GM23338 (cell line): ENCODE measurements around the gene WFDC9. TPM values are rescaled to one million over a fixed set of nuclear protein-coding genes. Genes with fewer than 3 reads are reported as not detected.

Experiments used
- ATAC-seq: fragments of 200-7000 bp; cut with Tn5 transposase; 3 replicates; pipeline ENCODE4 v1.9.1; 2020
- DNase-seq: peaks from one replicate; pipeline ENCODE4 v3.0.0-alpha.2; 2015; ENCODE audit warnings: low spot score
- H2AFZ ChIP-seq: fragments of 200-600 bp; sonication (generic); 2 replicates; pipeline ENCODE4 v1.8.0; 2016; ENCODE audit warnings: antibody characterized with exemption, mild to moderate bottlenecking, moderate library complexity
- H3F3A ChIP-seq: fragments of 200-600 bp; sonication (generic); replicated peaks from 2 replicates; pipeline ENCODE4 v1.8.0; 2017; ENCODE audit warnings: antibody characterized with exemption, mixed run types, low read depth
- H3K27ac ChIP-seq: fragments of 200-600 bp; sonication (generic); 2 replicates; pipeline ENCODE4 v1.6.1; 2016; ENCODE audit warnings: low read depth
- H3K27me3 ChIP-seq: fragments of 200-600 bp; sonication (generic); 2 replicates; pipeline ENCODE4 v1.8.0; 2016; ENCODE audit warnings: mild to moderate bottlenecking, mixed run types, moderate library complexity; ENCODE audit not compliant: insufficient read depth
- H3K36me3 ChIP-seq: fragments of 200-600 bp; sonication (generic); 2 replicates; pipeline ENCODE4 v1.8.0; 2016; ENCODE audit warnings: mild to moderate bottlenecking; ENCODE audit not compliant: insufficient read depth
- H3K4me1 ChIP-seq: fragments of 200-600 bp; sonication (generic); 2 replicates; pipeline ENCODE4 v1.8.0; 2016; ENCODE audit warnings: mild to moderate bottlenecking, moderate library complexity; ENCODE audit not compliant: insufficient read depth
- H3K4me2 ChIP-seq: fragments of 200-600 bp; sonication (generic); 2 replicates; pipeline ENCODE4 v1.7.1; 2017; ENCODE audit warnings: mixed run types
- H3K4me3 ChIP-seq: fragments of 200-600 bp; sonication (generic); 2 replicates; pipeline ENCODE4 v1.6.1; 2016; ENCODE audit warnings: mixed run types
- H3K79me2 ChIP-seq: fragments of 200-600 bp; sonication (generic); replicated peaks from 2 replicates; pipeline ENCODE4 v1.8.0; 2017; ENCODE audit warnings: mild to moderate bottlenecking; ENCODE audit not compliant: insufficient read depth
- H3K9me2 ChIP-seq: fragments of 200-600 bp; sonication (generic); 2 replicates; pipeline ENCODE4 v1.8.0; 2017; ENCODE audit not compliant: insufficient read depth
- H4K20me1 ChIP-seq: fragments of 200-600 bp; sonication (generic); replicated peaks from 2 replicates; pipeline ENCODE4 v1.8.0; 2017; ENCODE audit warnings: mild to moderate bottlenecking; ENCODE audit not compliant: insufficient read depth
- H3K27ac Mint-ChIP-seq: 2 replicates; pipeline ENCODE4 v1.8.0; 2020; ENCODE audit warnings: inconsistent platforms, mild to moderate bottlenecking, moderate library complexity, mixed read lengths
- H3K27me3 Mint-ChIP-seq: 3 replicates; pipeline ENCODE4 v1.8.0; 2022; ENCODE audit warnings: low read depth, mild to moderate bottlenecking, moderate library complexity, mixed read lengths, inconsistent platforms; ENCODE audit not compliant: insufficient read depth, poor library complexity
- H3K36me3 Mint-ChIP-seq: 3 replicates; pipeline ENCODE4 v1.8.0; 2021; ENCODE audit warnings: low read depth, mild to moderate bottlenecking, inconsistent platforms, moderate library complexity, mixed read lengths
- H3K4me1 Mint-ChIP-seq: 3 replicates; pipeline ENCODE4 v1.8.0; 2020; ENCODE audit warnings: mild to moderate bottlenecking, inconsistent platforms, mixed read lengths
- H3K4me3 Mint-ChIP-seq: 3 replicates; pipeline ENCODE4 v1.8.0; 2021; ENCODE audit warnings: moderate library complexity, mild to moderate bottlenecking, inconsistent platforms, mixed read lengths
- H3K9me3 Mint-ChIP-seq: 3 replicates; pipeline ENCODE4 v1.8.0; 2020; ENCODE audit warnings: moderate library complexity, mild to moderate bottlenecking, inconsistent platforms, mixed read lengths
- CREB1 ChIP-seq: fragments of 250-450 bp; sonication (Bioruptor Pico); IDR thresholded peaks from 2 replicates; pipeline ENCODE4 v1.5.0; 2020; ENCODE audit warnings: low read depth, mild to moderate bottlenecking, moderate library complexity
- CTCF ChIP-seq, 2 experiments: fragments of 200-600 bp in 1 of 2; sonication (generic) in 1 of 2; conservative IDR thresholded peaks; 2 replicates each; pipeline versions ENCODE4 v1.5.1 to v1.6.1; 2016 to 2017; ENCODE audit warnings: antibody characterized with exemption in 2 of 2, low read depth in 2 of 2, mild to moderate bottlenecking in 2 of 2, moderate library complexity in 1 of 2
- EZH2 ChIP-seq: fragments of 200-600 bp; sonication (generic); IDR thresholded peaks from one replicate; pipeline ENCODE4 v1.8.0; 2017; ENCODE audit warnings: antibody characterized with exemption, mild to moderate bottlenecking, low read depth; ENCODE audit not compliant: unreplicated experiment
- NANOG ChIP-seq: IDR thresholded peaks from 2 replicates; pipeline ENCODE4 v1.6.1; 2016; ENCODE audit warnings: antibody characterized with exemption, borderline replicate concordance
- ZNF114 ChIP-seq: fragments of 250-450 bp; sonication (Bioruptor Pico); IDR thresholded peaks from 2 replicates; pipeline ENCODE4 v1.5.0; 2020; ENCODE audit warnings: mild to moderate bottlenecking, moderate library complexity
- polyA plus RNA-seq: library from polyadenylated mRNA; unstranded; fragments of >200 nt; fragmentation: Nextera tagmentation; extraction: Ambion mirVana; gene quantifications from 2 replicates; pipeline ENCODE4 v1.2.1, GENCODE V29; 2016
- total RNA-seq: library from RNA; depleted of rRNA; stranded (reverse); fragments of >200 nt; shearing (Covaris generic); gene quantifications from 2 replicates; pipeline ENCODE4 v1.2.3, GENCODE V29; 2014
- TF ChIP-seq, protein P1 (sequence below): IDR thresholded peaks from one replicate; pipeline ENCODE4 v1.6.1; 2018; ENCODE audit warnings: antibody characterized with exemption; ENCODE audit not compliant: unreplicated experiment

The WFDC9 gene
- total and polyA plus RNA-seq, 2 experiments from 2014 or later, result not detected

- TF ChIP-seq CTCF (conservative IDR thresholded peaks at IDR 0.05; ENCODE audit: low read depth in 2 of 2), result peak; percentile 65 to 83
- TF ChIP-seq ZNF114 (CRISPR knock-in tag), result no peak
- peak; percentile 57 for TF ChIP-seq CREB1
- Histone ChIP-seq H3K4me2 (no peak within 1 kb of the TSS), H3K4me1 (no peaks in the 10 kb centered on the region), H3F3A (no peaks in the 10 kb centered on the region), H3K36me3 (no peaks in the 10 kb centered on the region), H3K4me3 (no peak within 1 kb of the TSS), H3K9me2 (peaks cover 15% of the 10 kb centered on the region), H4K20me1 (no peaks in the 10 kb centered on the region), H2AFZ (peak within 1 kb of the TSS; percentile 54), H3K27me3 (no peaks in the 10 kb centered on the region), H3K79me2 (no peaks in the 10 kb centered on the region), H3K27ac (no peak within 1 kb of the TSS)
- H3K4me1 Mint-ChIP-seq, result peaks cover 2% of the 10 kb centered on the region; the same call in 2 of the 3 replicates
- H3K36me3 Mint-ChIP-seq, result no peaks in the 10 kb centered on the region; the same call in 2 of the 3 replicates
- H3K27ac Mint-ChIP-seq, result no peak within 1 kb of the TSS
- H3K9me3 Mint-ChIP-seq, result no peaks in the 10 kb centered on the region
- peak; percentile 90 for DNase-seq
- ATAC-seq, result peak; percentile 100
- H3K4me3 Mint-ChIP-seq, result no peak within 1 kb of the TSS; the same call in 2 of the 3 replicates
- peaks cover 3% of the 10 kb centered on the region for H3K27me3 Mint-ChIP-seq
Observed at GRCh38 chr20:45629496-45630100, 1.5 kb downstream of the WFDC9 start, which contains the start of gene WFDC10A. WFDC10A (plus strand) TSS chr20:45629739; CDS start chr20:45629814, 75 bp downstream.

DNA sequence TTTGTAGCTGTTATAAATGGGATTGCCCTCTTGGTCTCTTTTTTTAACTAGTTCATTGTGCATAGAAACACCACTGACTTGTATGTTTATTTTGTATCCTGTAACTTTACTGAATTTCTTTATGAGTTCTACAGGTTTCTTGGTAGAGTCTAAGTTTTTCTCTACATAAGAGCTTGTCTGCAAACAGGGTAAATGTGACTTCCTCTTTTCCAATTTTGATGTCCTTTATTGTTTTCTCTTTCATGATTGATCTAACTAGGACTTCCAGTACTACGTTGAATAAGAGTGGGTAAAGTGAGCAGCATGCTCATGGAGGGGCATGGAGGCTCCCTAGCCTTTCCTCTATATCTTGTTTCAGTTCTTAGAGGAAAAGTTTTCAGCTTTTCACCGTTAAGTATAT is 4.5 kb downstream of the WFDC9 start:
- no peaks in the 10 kb centered on the region for H3K9me3 Mint-ChIP-seq
- H3K4me3 Mint-ChIP-seq, result no peak overlapping the region
- Histone ChIP-seq H3K4me1 (no peaks in the 10 kb centered on the region), H3K9me2 (peaks cover 6% of the 10 kb centered on the region; the same call in 1 of the 2 replicates), H3K4me3 (no peak overlapping the region), H3K27me3 (no peaks in the 10 kb centered on the region), H2AFZ (no peak overlapping the region), H3K4me2 (no peak overlapping the region), H3K79me2 (no peaks in the 10 kb centered on the region), H3K36me3 (no peaks in the 10 kb centered on the region), H4K20me1 (no peaks in the 10 kb centered on the region), H3K27ac (no peak overlapping the region), H3F3A (no peaks in the 10 kb centered on the region)
- H3K4me1 Mint-ChIP-seq, result peaks cover 2% of the 10 kb centered on the region; the same call in 2 of the 3 replicates
- H3K27me3 Mint-ChIP-seq, result no peaks in the 10 kb centered on the region
- TF ChIP-seq CREB1 (no peak), ZNF114 (CRISPR knock-in tag) (no peak), NANOG (no peak), EZH2 (no peak)
- TF ChIP-seq, protein P1, sequence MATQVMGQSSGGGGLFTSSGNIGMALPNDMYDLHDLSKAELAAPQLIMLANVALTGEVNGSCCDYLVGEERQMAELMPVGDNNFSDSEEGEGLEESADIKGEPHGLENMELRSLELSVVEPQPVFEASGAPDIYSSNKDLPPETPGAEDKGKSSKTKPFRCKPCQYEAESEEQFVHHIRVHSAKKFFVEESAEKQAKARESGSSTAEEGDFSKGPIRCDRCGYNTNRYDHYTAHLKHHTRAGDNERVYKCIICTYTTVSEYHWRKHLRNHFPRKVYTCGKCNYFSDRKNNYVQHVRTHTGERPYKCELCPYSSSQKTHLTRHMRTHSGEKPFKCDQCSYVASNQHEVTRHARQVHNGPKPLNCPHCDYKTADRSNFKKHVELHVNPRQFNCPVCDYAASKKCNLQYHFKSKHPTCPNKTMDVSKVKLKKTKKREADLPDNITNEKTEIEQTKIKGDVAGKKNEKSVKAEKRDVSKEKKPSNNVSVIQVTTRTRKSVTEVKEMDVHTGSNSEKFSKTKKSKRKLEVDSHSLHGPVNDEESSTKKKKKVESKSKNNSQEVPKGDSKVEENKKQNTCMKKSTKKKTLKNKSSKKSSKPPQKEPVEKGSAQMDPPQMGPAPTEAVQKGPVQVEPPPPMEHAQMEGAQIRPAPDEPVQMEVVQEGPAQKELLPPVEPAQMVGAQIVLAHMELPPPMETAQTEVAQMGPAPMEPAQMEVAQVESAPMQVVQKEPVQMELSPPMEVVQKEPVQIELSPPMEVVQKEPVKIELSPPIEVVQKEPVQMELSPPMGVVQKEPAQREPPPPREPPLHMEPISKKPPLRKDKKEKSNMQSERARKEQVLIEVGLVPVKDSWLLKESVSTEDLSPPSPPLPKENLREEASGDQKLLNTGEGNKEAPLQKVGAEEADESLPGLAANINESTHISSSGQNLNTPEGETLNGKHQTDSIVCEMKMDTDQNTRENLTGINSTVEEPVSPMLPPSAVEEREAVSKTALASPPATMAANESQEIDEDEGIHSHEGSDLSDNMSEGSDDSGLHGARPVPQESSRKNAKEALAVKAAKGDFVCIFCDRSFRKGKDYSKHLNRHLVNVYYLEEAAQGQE, result no peak
- ATAC-seq (no peak), DNase-seq (no peak)
- no peaks in the 10 kb centered on the region; the same call in 2 of the 3 replicates for H3K36me3 Mint-ChIP-seq
- no peak overlapping the region for H3K27ac Mint-ChIP-seq
